A549 (cell line): Measurements from ENCODE around the gene TMED9. TPM values are rescaled to one million over a fixed set of nuclear protein-coding genes. Genes with fewer than 3 reads are reported as not detected.

ENCODE experiments used
- ATAC-seq, 2 experiments: fragments of 200-7000 bp in 1 of 2; fragments of >200 bp in 1 of 2; cut with Nextera tagmentation in 1 of 2; cut with Tn5 transposase in 1 of 2; 3 replicates each; pipeline versions ENCODE4 v1.8.0 to v1.9.1; 2018 to 2020; ENCODE audit warnings: mild to moderate bottlenecking in 1 of 2, moderate library complexity in 1 of 2
- CTCF ChIA-PET: fragments of 300-600 bp; sonication (Branson Sonifier 250); formaldehyde crosslinking; extraction: SDS; loops from one replicate; lab custom pipeline; 2021; ENCODE audit warnings: antibody characterized with exemption, inconsistent platforms; lab: Yijun Ruan, JAX
- POLR2A ChIA-PET: fragments of 350-600 bp; formaldehyde crosslinking; extraction: SDS; loops from one replicate; lab custom pipeline; 2021; ENCODE audit warnings: antibody characterized with exemption, inconsistent platforms; lab: Yijun Ruan, JAX
- DNase-seq, 2 experiments: peaks; one replicate each; pipeline versions ENCODE4 v3.0.0 to v3.0.0-alpha.2; 2011 to 2016; ENCODE audit warnings: low read depth in 1 of 2, low spot score in 1 of 2
- FAIRE-seq: peaks from 2 replicates; lab custom pipeline; 2011; peaks lifted over from hg19 to GRCh38; lab: Jason Lieb, UNC
- H3K27ac ChIP-seq, 2 experiments: fragments of >200 bp; sonication (Bioruptor Twin); formaldehyde crosslinking; 3 replicates each; pipeline ENCODE4 v1.5.1; 2016 to 2017
- H3K4me1 ChIP-seq: fragments of >200 bp; sonication (Bioruptor Twin); formaldehyde crosslinking; 3 replicates; pipeline ENCODE4 v1.6.1; 2016
- H3K4me2 ChIP-seq: fragments of >200 bp; sonication (Bioruptor Twin); formaldehyde crosslinking; 3 replicates; pipeline ENCODE4 v1.6.1; 2016
- H3K4me3 ChIP-seq: fragments of >200 bp; sonication (Bioruptor Twin); formaldehyde crosslinking; 3 replicates; pipeline ENCODE4 v1.5.1; 2016
- H3K9me3 ChIP-seq: fragments of >200 bp; sonication (Bioruptor Twin); formaldehyde crosslinking; 3 replicates; pipeline ENCODE4 v1.6.1; 2016
- CBX2 ChIP-seq: fragments of 200-600 bp; sonication (generic); IDR thresholded peaks from 2 replicates; pipeline ENCODE4 v1.6.1; 2016; ENCODE audit warnings: low read depth, mild to moderate bottlenecking, borderline replicate concordance
- CEBPB ChIP-seq, 2 experiments: fragments of >200 bp in 1 of 2; sonication (Bioruptor Twin) in 1 of 2; formaldehyde crosslinking in 1 of 2; IDR thresholded peaks; 2 replicates each; pipeline ENCODE4 v1.6.1; 2012 to 2016
- CHD2 ChIP-seq: fragments of 150-350 bp; IDR thresholded peaks from 2 replicates; pipeline ENCODE4 v1.6.1; 2014; ENCODE audit warnings: low read length; ENCODE audit not compliant: partially characterized antibody
- CTCF ChIP-seq: fragments of >200 bp; sonication (Bioruptor Twin); formaldehyde crosslinking; IDR thresholded peaks from 3 replicates; pipeline ENCODE4 v1.5.1; 2016
- EP300 ChIP-seq, 2 experiments: fragments of >200 bp; sonication (Bioruptor Twin); formaldehyde crosslinking; IDR thresholded peaks; 2 replicates in 1 of 2; 3 replicates in 1 of 2; pipeline ENCODE4 v1.6.1; 2016 to 2017
- FOSL2 ChIP-seq, 2 experiments: fragments of 450-650 bp in 1 of 2; fragments of >200 bp in 1 of 2; sonication (Bioruptor Twin) in 1 of 2; formaldehyde crosslinking; IDR thresholded peaks; 2 replicates each; pipeline versions ENCODE4 v1.5.0 to v1.6.1; 2016 to 2020; ENCODE audit warnings: mild to moderate bottlenecking in 1 of 2, moderate library complexity in 1 of 2
- GATA3 ChIP-seq: IDR thresholded peaks from 2 replicates; pipeline ENCODE4 v1.6.1; 2012; ENCODE audit warnings: borderline replicate concordance
- HDAC2 ChIP-seq: fragments of 200-600 bp; sonication (generic); IDR thresholded peaks from 2 replicates; pipeline ENCODE4 v1.6.1; 2016
- HEYL ChIP-seq: fragments of 250-450 bp; sonication (Bioruptor Pico); IDR thresholded peaks from 2 replicates; pipeline ENCODE4 v1.8.0; 2021; ENCODE audit warnings: mild to moderate bottlenecking, moderate library complexity
- HOXB13 ChIP-seq: fragments of 250-450 bp; sonication (Bioruptor Pico); IDR thresholded peaks from 2 replicates; pipeline ENCODE4 v1.5.0; 2020; ENCODE audit warnings: low read depth, mild to moderate bottlenecking, moderate library complexity
- JUN ChIP-seq, 2 experiments: fragments of >200 bp; sonication (Bioruptor Twin); formaldehyde crosslinking; IDR thresholded peaks; 2 replicates in 1 of 2; 3 replicates in 1 of 2; pipeline ENCODE4 v1.6.1; 2016 to 2017
- JUNB ChIP-seq: fragments of >200 bp; sonication (Bioruptor Twin); formaldehyde crosslinking; IDR thresholded peaks from 2 replicates; pipeline ENCODE4 v1.6.1; 2016
- KDM1A ChIP-seq: fragments of 200-600 bp; sonication (generic); IDR thresholded peaks from 2 replicates; pipeline ENCODE4 v1.6.1; 2016; ENCODE audit warnings: low read depth, mild to moderate bottlenecking
- NFE2L2 ChIP-seq: fragments of 150-350 bp; conservative IDR thresholded peaks from 2 replicates; pipeline ENCODE4 v1.6.1; 2014; ENCODE audit warnings: low read length
- NPAS2 ChIP-seq: fragments of 250-450 bp; sonication (Bioruptor Pico); IDR thresholded peaks from 2 replicates; pipeline ENCODE4 v1.8.0; 2022; ENCODE audit warnings: mild to moderate bottlenecking, moderate library complexity, borderline replicate concordance
- NR3C1 ChIP-seq: fragments of >200 bp; sonication (Bioruptor Twin); formaldehyde crosslinking; IDR thresholded peaks from 3 replicates; pipeline ENCODE4 v1.6.1; 2017
- POLR2AphosphoS2 ChIP-seq: conservative IDR thresholded peaks from 2 replicates; pipeline ENCODE4 v1.6.1; 2012; ENCODE audit warnings: low read length, improper control_type of control experiment, inconsistent platforms
- SMC3 ChIP-seq: fragments of >200 bp; sonication (Bioruptor Twin); formaldehyde crosslinking; IDR thresholded peaks from 3 replicates; pipeline ENCODE4 v1.6.1; 2018; ENCODE audit warnings: inconsistent platforms
- TFCP2L1 ChIP-seq: fragments of 250-450 bp; sonication (Bioruptor Pico); IDR thresholded peaks from 2 replicates; pipeline ENCODE4 v1.5.0; 2021; ENCODE audit warnings: mild to moderate bottlenecking
- TP53 ChIP-seq: fragments of 250-450 bp; sonication (Bioruptor Pico); IDR thresholded peaks from 2 replicates; pipeline ENCODE4 v1.5.0; 2021; ENCODE audit warnings: mild to moderate bottlenecking, moderate library complexity
- WGBS: methylation state at CpG from one replicate; pipeline ENCODE4 v1.1.6; 2017; ENCODE audit errors: missing lambda C conversion rate; 5-methylcytosine and 5-hydroxymethylcytosine counted together
- polyA plus RNA-seq, 4 experiments: library from polyadenylated mRNA; depleted of rRNA in 3 of 4; stranded (reverse); fragments of >200 nt; fragmentation: RNase III in 1 of 4; extraction: RNeasy Plus Mini Kit Qiagen cat#74134 plus additional on column Dnase treatment in 1 of 4; gene quantifications; 2 replicates in 3 of 4; 3 replicates in 1 of 4; pipeline ENCODE4 v1.2.3, GENCODE V29; 2011 to 2017
- TF ChIP-seq, protein P1 (sequence below): fragments of >200 bp; sonication (Bioruptor Twin); formaldehyde crosslinking; IDR thresholded peaks from 2 replicates; pipeline ENCODE4 v1.6.1; 2016
- TF ChIP-seq, protein P2 (sequence below): fragments of 200-600 bp; sonication (generic); IDR thresholded peaks from 2 replicates; pipeline ENCODE4 v1.6.1; 2016; ENCODE audit warnings: antibody characterized with exemption, mild to moderate bottlenecking, moderate library complexity

The TMED9 gene
- polyA plus RNA-seq, 2 of the 4 experiments (the other 2 are of a cell fraction): 168 to 236 TPM

DNA sequence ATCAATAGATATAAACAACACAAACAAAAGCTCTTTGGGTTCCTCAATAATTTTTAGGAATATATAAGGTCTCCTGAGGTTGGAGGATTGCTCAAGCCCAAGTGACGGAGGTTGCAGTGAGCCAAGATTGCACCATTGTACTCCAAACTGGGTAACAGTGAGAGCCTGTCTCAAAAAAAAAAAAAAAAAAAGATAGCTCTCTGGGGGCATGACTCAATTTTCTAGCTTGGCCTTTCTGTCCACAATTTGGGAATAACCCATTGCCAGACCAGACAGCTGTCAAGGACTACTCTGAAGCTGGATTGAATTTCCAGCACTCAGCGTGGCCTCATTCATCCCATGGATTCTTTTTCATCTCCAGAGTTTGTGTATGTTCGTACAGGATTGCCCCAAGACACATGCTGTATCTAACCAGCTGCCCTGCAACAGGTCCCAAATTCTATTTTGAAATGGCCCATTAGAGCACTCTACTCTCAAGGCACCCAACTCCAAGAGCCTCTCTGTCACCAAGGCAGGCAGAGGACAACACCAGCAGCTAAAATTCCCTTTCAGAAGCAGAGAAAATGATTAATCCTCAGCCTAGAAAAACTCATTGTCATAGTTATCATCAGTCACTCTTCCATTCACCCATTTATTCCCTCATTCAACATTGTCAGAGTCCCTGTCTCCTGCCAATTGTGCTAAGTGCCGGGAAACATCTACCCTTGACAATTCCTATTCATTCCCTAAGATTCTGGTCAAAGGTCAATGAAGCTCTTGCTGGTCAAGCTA is 46.3 kb upstream of the TMED9 start:
- H3K27ac ChIP-seq: peak overlapping the region; percentile 53 to 79
- TF ChIP-seq, protein P1, sequence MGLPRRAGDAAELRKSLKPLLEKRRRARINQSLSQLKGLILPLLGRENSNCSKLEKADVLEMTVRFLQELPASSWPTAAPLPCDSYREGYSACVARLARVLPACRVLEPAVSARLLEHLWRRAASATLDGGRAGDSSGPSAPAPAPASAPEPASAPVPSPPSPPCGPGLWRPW: no peak
- 0 out of 5 replicates have a peak, but pooled peaks of 1 of the 2 experiments have one; percentile 8 for TF ChIP-seq JUN (IDR thresholded peaks at IDR 0.05)
- TF ChIP-seq CTCF: no peak; the same call in 2 of the 3 replicates
- TF ChIP-seq HEYL (CRISPR knock-in tag): no peak
- TF ChIP-seq POLR2AphosphoS2: no peak
- TF ChIP-seq CEBPB (IDR thresholded peaks at IDR 0.05): peak; percentile 61 to 82; a peak in 3 of 4 replicates
- TF ChIP-seq TP53 (CRISPR knock-in tag): no peak
- no peak for TF ChIP-seq CBX2
- TF ChIP-seq SMC3: no peak
- no peak for TF ChIP-seq CHD2
- no peak for TF ChIP-seq NR3C1
- TF ChIP-seq KDM1A: no peak
- TF ChIP-seq NPAS2: no peak
- TF ChIP-seq HOXB13 (CRISPR knock-in tag): no peak
- TF ChIP-seq EP300 (IDR thresholded peaks at IDR 0.05): no peak
- TF ChIP-seq TFCP2L1 (CRISPR knock-in tag): no peak
- CTCF ChIA-PET: interaction anchor here (0.5 to 4.0 kb wide), 13 partner anchors 8 to 1959 kb away, joined by 3 to 18 read pairs (median 4); no protein-coding TSS in a partner anchor
- FAIRE-seq (no peak), ATAC-seq (peak; percentile 13 to 40), DNase-seq (no peak)
- H3K4me3 ChIP-seq: peak overlapping the region; percentile 25; the same call in 2 of the 3 replicates
- H3K9me3 ChIP-seq: no peaks in the 10 kb centered on the region
- WGBS: 87% methylated on average over 4 of the region's 4 CpGs
- peak overlapping the region; percentile 66 for H3K4me2 ChIP-seq
- H3K4me1 ChIP-seq: peaks cover 30% of the 10 kb centered on the region
- POLR2A ChIA-PET: interaction anchor here (1.0 to 1.5 kb wide), 4 partner anchors 8 to 48 kb away, joined by 3 to 6 read pairs (median 4); partner anchors contain the start of genes DDX41 and PDLIM7

DNA sequence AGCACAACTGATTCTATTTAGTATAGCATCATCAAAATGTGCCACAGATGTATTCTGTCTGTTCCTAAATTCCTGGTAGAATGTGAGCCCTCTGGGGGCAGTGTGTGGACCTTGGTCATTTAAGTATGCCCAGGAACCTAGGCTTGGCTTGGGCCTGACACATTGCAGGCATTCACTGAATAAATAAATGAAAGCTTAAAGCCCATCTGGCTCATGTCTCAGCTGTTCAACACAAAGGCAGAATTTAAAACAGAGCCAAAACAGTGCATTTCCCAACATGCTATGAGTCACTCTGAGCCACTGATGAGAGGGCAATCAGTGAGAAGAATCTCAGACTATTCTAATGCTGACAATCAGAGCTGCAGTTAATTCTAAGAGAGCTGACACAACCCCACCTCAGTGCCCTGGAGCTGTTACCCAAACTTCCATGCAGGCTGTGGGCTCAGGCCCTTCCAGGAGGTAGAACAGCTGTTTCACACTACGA is 45.7 kb upstream of the TMED9 start:
- Histone ChIP-seq H3K27ac (peak overlapping the region; percentile 53 to 79), H3K4me3 (peak overlapping the region; percentile 25; the same call in 1 of the 3 replicates), H3K4me1 (peaks cover 30% of the 10 kb centered on the region), H3K9me3 (no peaks in the 10 kb centered on the region), H3K4me2 (peak overlapping the region; percentile 66)
- DNase-seq (peak; percentile 54 to 68), FAIRE-seq (peak; percentile 59), ATAC-seq (peak; percentile 89 to 92)
- 63% methylated on average over 1 of the region's 1 CpG for WGBS
- ChIA-PET CTCF (interaction anchor here (0.5 to 4.0 kb wide), 12 partner anchors 9 to 1958 kb away, joined by 3 to 18 read pairs (median 4); no protein-coding TSS in a partner anchor), POLR2A (interaction anchor here (1.1 to 1.5 kb wide), 3 partner anchors 9 to 49 kb away, joined by 3 to 6 read pairs (median 5); partner anchors contain the start of genes DDX41 and PDLIM7)
- TF ChIP-seq, protein P1: 0 out of 2 replicates have a peak, but pooled peaks have one; percentile 17
- peak; percentile 16; the same call in 1 of the 2 replicates for TF ChIP-seq GATA3
- TF ChIP-seq FOSL2 (IDR thresholded peaks at IDR 0.05): peak; percentile 86
- TF ChIP-seq FOSL2 (CRISPR knock-in tag; IDR thresholded peaks at IDR 0.05): peak; percentile 86
- TF ChIP-seq NFE2L2: no peak
- peak; percentile 18; the same call in 1 of the 3 replicates for TF ChIP-seq CTCF
- peak; percentile 68 to 87 for TF ChIP-seq CEBPB (IDR thresholded peaks at IDR 0.05)
- TF ChIP-seq SMC3: 0 out of 3 replicates have a peak, but pooled peaks have one; percentile 10
- TF ChIP-seq NPAS2: no peak
- TF ChIP-seq, protein P2, sequence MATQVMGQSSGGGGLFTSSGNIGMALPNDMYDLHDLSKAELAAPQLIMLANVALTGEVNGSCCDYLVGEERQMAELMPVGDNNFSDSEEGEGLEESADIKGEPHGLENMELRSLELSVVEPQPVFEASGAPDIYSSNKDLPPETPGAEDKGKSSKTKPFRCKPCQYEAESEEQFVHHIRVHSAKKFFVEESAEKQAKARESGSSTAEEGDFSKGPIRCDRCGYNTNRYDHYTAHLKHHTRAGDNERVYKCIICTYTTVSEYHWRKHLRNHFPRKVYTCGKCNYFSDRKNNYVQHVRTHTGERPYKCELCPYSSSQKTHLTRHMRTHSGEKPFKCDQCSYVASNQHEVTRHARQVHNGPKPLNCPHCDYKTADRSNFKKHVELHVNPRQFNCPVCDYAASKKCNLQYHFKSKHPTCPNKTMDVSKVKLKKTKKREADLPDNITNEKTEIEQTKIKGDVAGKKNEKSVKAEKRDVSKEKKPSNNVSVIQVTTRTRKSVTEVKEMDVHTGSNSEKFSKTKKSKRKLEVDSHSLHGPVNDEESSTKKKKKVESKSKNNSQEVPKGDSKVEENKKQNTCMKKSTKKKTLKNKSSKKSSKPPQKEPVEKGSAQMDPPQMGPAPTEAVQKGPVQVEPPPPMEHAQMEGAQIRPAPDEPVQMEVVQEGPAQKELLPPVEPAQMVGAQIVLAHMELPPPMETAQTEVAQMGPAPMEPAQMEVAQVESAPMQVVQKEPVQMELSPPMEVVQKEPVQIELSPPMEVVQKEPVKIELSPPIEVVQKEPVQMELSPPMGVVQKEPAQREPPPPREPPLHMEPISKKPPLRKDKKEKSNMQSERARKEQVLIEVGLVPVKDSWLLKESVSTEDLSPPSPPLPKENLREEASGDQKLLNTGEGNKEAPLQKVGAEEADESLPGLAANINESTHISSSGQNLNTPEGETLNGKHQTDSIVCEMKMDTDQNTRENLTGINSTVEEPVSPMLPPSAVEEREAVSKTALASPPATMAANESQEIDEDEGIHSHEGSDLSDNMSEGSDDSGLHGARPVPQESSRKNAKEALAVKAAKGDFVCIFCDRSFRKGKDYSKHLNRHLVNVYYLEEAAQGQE: no peak
- TF ChIP-seq POLR2AphosphoS2: no peak
- TF ChIP-seq EP300 (IDR thresholded peaks at IDR 0.05): 0 out of 5 replicates have a peak, but pooled peaks of 1 of the 2 experiments have one; percentile 24
- no peak for TF ChIP-seq TFCP2L1 (CRISPR knock-in tag)
- TF ChIP-seq HDAC2: no peak
- peak; percentile 57 for TF ChIP-seq JUNB
